GM12872 (cell line): ENCODE results near the gene CAPN2.

ENCODE experiments used
- TF ChIP-seq, protein P1 (sequence below): IDR thresholded peaks from 3 replicates; pipeline ENCODE4 v1.5.1; 2011; ENCODE audit warnings: low read depth, mild to moderate bottlenecking, low read length, moderate library complexity; ENCODE audit not compliant: insufficient read depth

Gene CAPN2

DNA sequence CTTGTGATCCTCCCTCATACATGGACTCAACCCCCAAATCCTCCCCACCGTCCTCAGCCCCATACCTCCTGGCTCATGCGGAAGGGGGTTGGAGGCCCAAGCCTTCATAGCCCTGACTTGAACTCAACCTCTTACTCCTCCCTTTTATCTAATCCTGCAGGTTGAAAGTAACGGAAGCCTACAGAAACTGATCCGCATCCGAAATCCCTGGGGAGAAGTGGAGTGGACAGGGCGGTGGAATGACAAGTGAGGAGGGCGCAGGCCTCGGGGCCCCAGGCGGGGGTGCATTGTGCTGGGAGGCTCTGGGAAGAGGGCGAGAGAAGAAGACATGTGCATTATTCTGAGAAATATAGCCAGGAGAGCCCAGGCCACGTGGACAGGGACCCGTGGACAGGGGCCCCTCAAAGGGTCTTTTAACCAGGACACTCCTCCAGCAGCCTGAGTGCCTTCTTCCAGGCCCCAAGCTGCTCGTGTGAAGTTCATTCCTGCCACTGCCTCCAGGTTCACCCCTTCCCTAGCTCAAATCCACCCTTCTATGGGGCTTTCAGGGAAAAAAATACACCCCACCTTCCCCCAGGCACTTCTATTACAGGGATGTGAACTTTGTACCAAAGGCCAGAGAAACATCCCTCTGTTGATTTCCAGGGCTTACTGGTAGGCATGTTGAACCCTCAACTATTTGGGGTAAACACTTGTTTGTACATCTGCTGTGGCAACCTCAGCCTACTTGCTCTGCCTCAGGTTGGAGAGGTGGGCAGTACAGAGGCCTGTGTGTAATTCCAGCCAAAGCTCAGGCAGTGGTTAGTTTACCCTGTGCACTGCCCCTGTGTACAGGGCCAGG is 38.6 kb downstream of the CAPN2 start:
- TF ChIP-seq, protein P1, sequence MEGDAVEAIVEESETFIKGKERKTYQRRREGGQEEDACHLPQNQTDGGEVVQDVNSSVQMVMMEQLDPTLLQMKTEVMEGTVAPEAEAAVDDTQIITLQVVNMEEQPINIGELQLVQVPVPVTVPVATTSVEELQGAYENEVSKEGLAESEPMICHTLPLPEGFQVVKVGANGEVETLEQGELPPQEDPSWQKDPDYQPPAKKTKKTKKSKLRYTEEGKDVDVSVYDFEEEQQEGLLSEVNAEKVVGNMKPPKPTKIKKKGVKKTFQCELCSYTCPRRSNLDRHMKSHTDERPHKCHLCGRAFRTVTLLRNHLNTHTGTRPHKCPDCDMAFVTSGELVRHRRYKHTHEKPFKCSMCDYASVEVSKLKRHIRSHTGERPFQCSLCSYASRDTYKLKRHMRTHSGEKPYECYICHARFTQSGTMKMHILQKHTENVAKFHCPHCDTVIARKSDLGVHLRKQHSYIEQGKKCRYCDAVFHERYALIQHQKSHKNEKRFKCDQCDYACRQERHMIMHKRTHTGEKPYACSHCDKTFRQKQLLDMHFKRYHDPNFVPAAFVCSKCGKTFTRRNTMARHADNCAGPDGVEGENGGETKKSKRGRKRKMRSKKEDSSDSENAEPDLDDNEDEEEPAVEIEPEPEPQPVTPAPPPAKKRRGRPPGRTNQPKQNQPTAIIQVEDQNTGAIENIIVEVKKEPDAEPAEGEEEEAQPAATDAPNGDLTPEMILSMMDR, result no peak

DNA sequence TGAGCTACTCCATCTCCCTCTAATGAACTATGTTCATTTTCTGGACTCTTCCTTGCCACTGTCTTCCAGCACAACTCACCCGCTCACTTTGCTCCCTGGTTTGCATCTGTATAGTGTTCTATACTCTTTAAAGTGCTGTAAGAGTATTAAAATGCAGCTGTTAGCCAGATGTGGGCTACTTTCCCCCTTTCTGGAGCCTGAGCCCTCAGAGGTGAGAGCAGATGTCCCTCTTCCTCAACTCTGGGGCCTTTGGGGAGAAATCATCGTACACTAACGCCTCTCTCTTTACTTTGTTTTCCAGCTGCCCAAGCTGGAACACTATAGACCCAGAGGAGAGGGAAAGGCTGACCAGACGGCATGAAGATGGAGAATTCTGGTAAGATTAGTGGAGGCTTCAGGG is 39.4 kb downstream of the CAPN2 start:
- TF ChIP-seq, protein P1, result no peak

DNA sequence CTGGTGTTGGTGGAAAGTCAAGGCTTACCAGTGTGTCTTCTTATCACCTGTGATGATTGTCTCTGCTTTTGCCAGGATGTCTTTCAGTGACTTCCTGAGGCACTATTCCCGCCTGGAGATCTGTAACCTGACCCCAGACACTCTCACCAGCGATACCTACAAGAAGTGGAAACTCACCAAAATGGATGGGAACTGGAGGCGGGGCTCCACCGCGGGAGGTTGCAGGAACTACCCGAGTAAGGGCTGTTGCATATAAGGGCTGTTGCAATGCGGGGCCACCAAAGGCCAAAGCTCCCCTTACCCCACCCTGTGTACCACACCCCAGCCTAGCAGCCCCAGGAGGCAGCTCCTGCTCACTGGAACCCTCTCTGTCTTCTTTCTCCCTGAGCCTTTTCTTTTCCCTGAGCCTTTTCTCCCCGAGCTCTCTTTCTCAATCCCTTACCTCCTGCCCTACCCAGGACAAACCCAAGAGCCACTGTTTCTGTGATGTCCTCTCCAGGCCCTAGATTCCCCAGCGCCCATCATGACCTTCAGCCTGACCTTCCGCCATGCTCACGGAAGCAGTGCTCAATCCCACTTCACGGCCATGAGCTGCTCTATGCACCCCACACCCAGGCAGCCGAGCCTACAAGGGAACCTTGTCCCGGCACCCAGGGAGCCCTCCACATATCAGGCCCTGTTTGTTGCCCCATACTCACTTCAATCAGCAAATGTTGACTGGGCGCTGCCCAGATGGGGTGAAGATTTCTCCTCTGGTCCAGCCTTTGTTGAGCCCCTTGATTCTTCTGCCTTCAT is 40.6 kb downstream of the CAPN2 start:
- TF ChIP-seq, protein P1, result no peak

DNA sequence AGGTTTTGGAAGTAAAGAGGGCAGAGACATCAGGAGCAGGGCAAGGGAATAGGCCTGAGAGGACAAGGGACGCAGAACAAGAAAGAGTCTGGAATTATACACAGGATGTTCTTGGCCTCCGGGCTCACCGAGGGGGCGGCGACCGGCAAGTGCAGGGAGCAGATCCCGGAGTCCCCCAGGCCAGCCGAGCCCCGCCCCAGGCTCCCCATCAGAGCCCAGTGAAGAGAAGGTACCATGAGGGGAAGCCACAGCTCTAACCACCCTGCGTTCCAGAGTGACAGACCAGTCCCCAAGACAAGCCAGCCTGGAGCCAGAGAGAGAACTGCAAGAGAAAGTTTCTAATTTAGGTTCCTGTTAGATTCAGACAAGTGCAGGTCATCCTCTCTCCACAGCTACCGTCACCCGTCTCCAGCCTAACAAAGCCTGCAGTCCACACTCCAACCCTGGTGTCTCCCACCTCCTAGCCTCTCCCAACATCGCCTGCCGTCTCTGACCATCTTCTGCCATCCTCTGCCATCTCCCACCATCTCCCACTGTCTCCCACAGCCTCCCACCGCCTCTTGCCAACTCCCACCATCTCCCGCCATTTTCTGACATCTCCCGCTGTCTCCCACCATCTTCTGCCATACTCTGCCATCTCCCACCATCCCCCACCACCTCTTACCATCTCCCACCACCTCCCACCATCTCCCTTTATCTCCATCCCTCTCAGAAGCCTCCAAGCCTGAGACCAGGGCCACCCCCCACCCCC is 42.5 kb downstream of the CAPN2 start:
- TF ChIP-seq, protein P1, result no peak

DNA sequence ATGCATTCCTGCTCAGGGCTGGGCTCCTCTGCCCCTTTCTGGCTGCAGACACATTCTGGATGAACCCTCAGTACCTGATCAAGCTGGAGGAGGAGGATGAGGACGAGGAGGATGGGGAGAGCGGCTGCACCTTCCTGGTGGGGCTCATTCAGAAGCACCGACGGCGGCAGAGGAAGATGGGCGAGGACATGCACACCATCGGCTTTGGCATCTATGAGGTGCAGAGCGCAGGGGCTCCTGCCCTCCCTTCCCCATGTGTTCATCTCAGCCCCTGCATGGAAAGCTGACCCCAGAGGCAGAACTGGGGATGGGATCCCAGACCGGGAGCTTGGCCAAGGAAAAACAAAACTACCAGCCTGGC is 43.1 kb downstream of the CAPN2 start:
- TF ChIP-seq, protein P1, result no peak

DNA sequence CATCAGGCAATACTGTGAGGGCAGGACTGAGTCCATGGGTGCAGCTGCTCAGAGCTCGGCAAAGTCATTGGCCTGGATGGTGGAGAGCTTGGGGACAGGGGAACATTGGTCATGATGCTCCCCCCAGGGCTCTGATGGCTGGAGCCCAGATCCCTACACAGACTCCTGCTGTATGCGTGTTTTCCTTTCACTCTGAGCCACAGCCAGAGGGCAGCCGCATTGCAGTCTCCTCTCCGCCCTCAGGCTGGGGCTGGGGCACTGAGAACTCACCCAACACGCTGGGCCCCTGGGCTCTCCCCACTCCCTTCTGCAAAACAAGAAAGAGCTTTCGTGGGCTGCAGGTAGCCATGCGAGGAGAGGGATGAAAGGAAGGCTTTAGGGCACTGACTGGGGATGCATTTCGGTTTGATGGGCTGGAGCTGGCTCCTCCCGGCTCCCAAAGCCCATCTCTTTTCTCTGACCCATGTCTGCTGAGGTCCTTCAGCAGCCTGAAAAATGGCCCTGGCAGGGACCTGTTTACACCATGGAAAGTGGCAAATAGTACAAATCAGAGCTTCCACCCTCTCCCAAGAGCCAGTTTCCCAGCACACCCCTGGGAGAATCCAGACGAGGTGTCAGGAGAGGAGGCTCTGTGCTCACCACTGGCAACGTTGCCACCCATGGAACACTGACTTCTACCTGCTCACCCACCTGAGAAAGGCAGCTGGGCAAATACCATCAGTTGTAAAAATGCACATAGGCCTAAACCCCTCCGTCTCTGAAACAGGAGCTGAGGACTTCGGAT is 43.8 kb downstream of the CAPN2 start:
- TF ChIP-seq, protein P1, result no peak
